ENCODE results near the gene OGN. TPM values are rescaled to one million over a fixed set of nuclear protein-coding genes. Genes with fewer than 3 reads are reported as not detected.

OGN gene
- total RNA-seq, 1 donor = 0.36 TPM

- Histone ChIP-seq H3K9me3 (ENCODE audit: low read depth, low read length) (no peaks in the 10 kb centered on the region), H3K4me2 (ENCODE audit: insufficient read depth, low read length) (no peak overlapping the region), H3K27me3 (ENCODE audit: insufficient read depth, low read length) (no peaks in the 10 kb centered on the region), H3K79me2 (ENCODE audit: insufficient read depth, low read length) (no peaks in the 10 kb centered on the region), H2AFZ (ENCODE audit: low read length) (no peak overlapping the region), H3K4me1 (ENCODE audit: insufficient read depth, low read length) (peaks cover 7% of the 10 kb centered on the region), H3K36me3 (ENCODE audit: insufficient read depth, low read length) (no peaks in the 10 kb centered on the region), H3K4me3 (ENCODE audit: insufficient read depth, low read length) (no peak overlapping the region), H4K20me1 (ENCODE audit: insufficient read depth, low read length) (no peaks in the 10 kb centered on the region), H3K27ac (ENCODE audit: low read depth, low read length) (no peak overlapping the region)
- DNase-seq (ENCODE audit: insufficient read length, low spot score, missing footprints) = no peak
- TF ChIP-seq CTCF (IDR thresholded peaks at IDR 0.05; ENCODE audit: extremely low read depth, low read depth, low read length) = no peak
Observed at GRCh38 chr9:92333282-92333634, 71.1 kb downstream of the OGN start.

Other genes with a start within 250 kb of the OGN start
- gene IARS1, start 110.9 kb downstream of the OGN start, total RNA-seq = 491 and 529 TPM in 2 replicates
- 28.2 and 32.4 TPM in 2 replicates for gene NOL8, start 79.2 kb downstream of the OGN start, total RNA-seq
- gene CENPP, start 78.6 kb downstream of the OGN start, total RNA-seq = 4.7 and 5.4 TPM in 2 replicates
- 0.36 and 1.5 TPM in 2 replicates for gene OMD, start 19.9 kb upstream of the OGN start, total RNA-seq
- 1.1 and 1.2 TPM in 2 replicates for gene ASPN, start 77.9 kb upstream of the OGN start, total RNA-seq
- 55.4 and 62.2 TPM in 2 replicates for gene ECM2, start 131.4 kb upstream of the OGN start, total RNA-seq

Measured in osteoblast (primary cell).